Keratinocyte (primary cell): ENCODE results near the gene ANKRD9. TPM values are rescaled to one million over a fixed set of nuclear protein-coding genes. Genes with fewer than 3 reads are reported as not detected.

ENCODE experiments used
- DNase-seq: peaks from one replicate; pipeline ENCODE4 v3.0.0-alpha.2; 2011; ENCODE audit warnings: low read depth, missing footprints, low spot score
- FAIRE-seq: peaks from 2 replicates; lab custom pipeline; 2011; peaks lifted over from hg19 to GRCh38; lab: Jason Lieb, UNC
- H2AFZ ChIP-seq: 2 replicates; pipeline ENCODE4 v1.6.0; 2012; ENCODE audit warnings: low read length, control low read depth, inconsistent platforms; ENCODE audit not compliant: control insufficient read depth
- H3K27ac ChIP-seq: 2 replicates; pipeline ENCODE4 v1.5.1; 2011; ENCODE audit warnings: low read length; ENCODE audit not compliant: control insufficient read depth, insufficient read depth
- H3K27me3 ChIP-seq: 3 replicates; pipeline ENCODE4 v1.6.0; 2011; ENCODE audit warnings: low read length; ENCODE audit not compliant: control insufficient read depth, insufficient read depth; ENCODE audit errors: extremely low read depth
- H3K36me3 ChIP-seq, 2 experiments: 2 replicates in 1 of 2; 3 replicates in 1 of 2; pipeline ENCODE4 v1.5.1; 2011; ENCODE audit warnings: low read length in 2 of 2, mild to moderate bottlenecking in 1 of 2; ENCODE audit not compliant: control insufficient read depth in 2 of 2, insufficient read depth in 2 of 2; ENCODE audit errors: extremely low read depth in 1 of 2
- H3K4me1 ChIP-seq: 3 replicates; pipeline ENCODE4 v1.5.1; 2011; ENCODE audit warnings: low read length; ENCODE audit not compliant: control insufficient read depth, insufficient read depth; ENCODE audit errors: extremely low read depth
- H3K4me2 ChIP-seq: 3 replicates; pipeline ENCODE4 v1.6.0; 2011; ENCODE audit warnings: low read depth, low read length; ENCODE audit not compliant: control insufficient read depth, insufficient read depth; ENCODE audit errors: extremely low read depth
- H3K4me3 ChIP-seq, 3 experiments: fragments of 200-600 bp in 1 of 3; sonication (generic) in 1 of 3; 2 replicates in 2 of 3; 3 replicates in 1 of 3; pipeline ENCODE4 v1.5.1; 2011 to 2016; ENCODE audit warnings: low read length in 3 of 3, mild to moderate bottlenecking in 3 of 3, control low read depth in 2 of 3, inconsistent platforms in 1 of 3, low read depth in 1 of 3, mixed read lengths in 1 of 3, mixed run types in 1 of 3, moderate library complexity in 1 of 3; ENCODE audit not compliant: control insufficient read depth in 2 of 3, insufficient read depth in 2 of 3; ENCODE audit errors: extremely low read depth in 1 of 3
- H3K79me2 ChIP-seq: 2 replicates; pipeline ENCODE4 v1.6.0; 2012; ENCODE audit warnings: low read length; ENCODE audit not compliant: control insufficient read depth, insufficient read depth
- H3K9ac ChIP-seq: 3 replicates; pipeline ENCODE4 v1.6.0; 2011; ENCODE audit warnings: low read length; ENCODE audit not compliant: control insufficient read depth, insufficient read depth; ENCODE audit errors: extremely low read depth
- H3K9me1 ChIP-seq: 3 replicates; pipeline ENCODE4 v1.6.0; 2011; ENCODE audit warnings: low read length; ENCODE audit not compliant: control insufficient read depth, insufficient read depth; ENCODE audit errors: extremely low read depth
- H3K9me3 ChIP-seq: 2 replicates; pipeline ENCODE4 v1.5.1; 2012; ENCODE audit warnings: low read depth, low read length; ENCODE audit not compliant: control insufficient read depth
- H4K20me1 ChIP-seq: 3 replicates; pipeline ENCODE4 v1.6.0; 2011; ENCODE audit warnings: low read length; ENCODE audit not compliant: control insufficient read depth, insufficient read depth; ENCODE audit errors: extremely low read depth
- EZH2 ChIP-seq: IDR thresholded peaks from one replicate; pipeline ENCODE4 v1.6.1; 2012; ENCODE audit warnings: inconsistent platforms, mild to moderate bottlenecking, low read length, moderate library complexity
- dilution Hi-C: fragments of 300-500 bp; cut with MboI; formaldehyde crosslinking; loops from one replicate; pipeline ENCODE4 v1.7.0; 2020; ENCODE audit warnings: low sequenced_read_pairs; ENCODE audit not compliant: extremely low pct_ligation_motif_present
- polyA plus RNA-seq, 5 experiments: library from polyadenylated mRNA; depleted of rRNA in 3 of 5; stranded (reverse) in 3 of 5; stranded (forward) in 1 of 5; unstranded in 1 of 5; fragments of >200 nt; gene quantifications; 1 replicate in 1 of 5; 2 replicates in 3 of 5; 3 replicates in 1 of 5; pipeline versions ENCODE4 v1.2.1 to v1.2.3, GENCODE V29; 2011 to 2012; ENCODE audit warnings: missing spikeins in 2 of 5, low read depth in 1 of 5, low replicate concordance in 1 of 5
- TF ChIP-seq, protein P1 (sequence below), 3 experiments: IDR thresholded peaks in 1 of 3; conservative IDR thresholded peaks in 1 of 3; optimal IDR thresholded peaks in 1 of 3; 2 replicates in 2 of 3; 3 replicates in 1 of 3; pipeline versions ENCODE3 to v1.5.1; 2011; ENCODE audit warnings: low read length in 3 of 3, mild to moderate bottlenecking in 3 of 3, moderate library complexity in 2 of 3, control low read depth in 1 of 3, inconsistent platforms in 1 of 3; ENCODE audit not compliant: insufficient read depth in 2 of 3; ENCODE audit errors: extremely low read depth in 1 of 3

Gene ANKRD9
- polyA plus RNA-seq, 1 donor (not counting 4 experiments of a cell fraction or from before 2014, with no cell fraction given) = 4.9 TPM

DNA sequence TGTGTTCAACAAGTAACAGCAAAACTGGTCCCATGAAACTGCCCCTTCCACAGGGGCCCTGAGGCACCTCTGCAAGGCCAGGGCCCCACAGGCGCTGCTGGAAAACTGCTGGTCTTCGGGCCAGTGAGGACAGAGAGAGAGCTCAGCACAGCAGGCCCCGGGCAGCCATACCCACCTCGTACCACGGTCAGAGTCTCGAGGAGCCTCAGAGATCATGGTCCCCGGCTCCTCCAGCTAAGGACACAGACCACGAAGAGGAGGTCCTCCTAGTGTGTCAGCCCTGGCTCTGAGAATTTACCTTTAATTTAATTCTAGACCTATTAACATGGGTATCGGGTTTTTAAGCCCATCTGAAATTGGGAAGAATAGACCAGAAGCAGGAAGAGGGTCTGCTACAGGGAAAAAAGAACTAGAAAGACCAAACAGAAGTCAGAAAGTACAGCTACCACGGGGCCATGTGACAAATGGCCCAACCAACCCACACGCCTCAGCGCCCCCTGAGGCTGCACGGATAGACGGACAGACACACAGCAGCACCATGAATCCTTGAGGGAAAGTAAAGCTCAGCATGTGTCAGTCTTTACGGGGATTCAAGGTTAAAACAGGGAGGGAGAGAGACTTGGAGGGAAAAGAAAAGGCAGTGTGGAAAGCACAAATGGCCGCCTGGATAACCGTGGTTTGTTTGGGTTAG lies 22.9 kb downstream of the ANKRD9 start:
- H4K20me1 ChIP-seq = no peaks in the 10 kb centered on the region
- H3K9me1 ChIP-seq = no peaks in the 10 kb centered on the region
- H3K27ac ChIP-seq = no peak overlapping the region
- no peaks in the 10 kb centered on the region for H3K9me3 ChIP-seq
- H3K4me3 ChIP-seq = no peak overlapping the region
- DNase-seq = no peak
- dilution Hi-C loops = no loop called here
- no peak for FAIRE-seq
- no peak overlapping the region for H2AFZ ChIP-seq
- H3K27me3 ChIP-seq = no peaks in the 10 kb centered on the region
- no peak overlapping the region for H3K4me2 ChIP-seq
- peaks cover 0 to 1% of the 10 kb centered on the region in 2 experiments for H3K36me3 ChIP-seq
- H3K9ac ChIP-seq = no peak overlapping the region
- H3K4me1 ChIP-seq = peaks cover 16% of the 10 kb centered on the region
- TF ChIP-seq, protein P1, sequence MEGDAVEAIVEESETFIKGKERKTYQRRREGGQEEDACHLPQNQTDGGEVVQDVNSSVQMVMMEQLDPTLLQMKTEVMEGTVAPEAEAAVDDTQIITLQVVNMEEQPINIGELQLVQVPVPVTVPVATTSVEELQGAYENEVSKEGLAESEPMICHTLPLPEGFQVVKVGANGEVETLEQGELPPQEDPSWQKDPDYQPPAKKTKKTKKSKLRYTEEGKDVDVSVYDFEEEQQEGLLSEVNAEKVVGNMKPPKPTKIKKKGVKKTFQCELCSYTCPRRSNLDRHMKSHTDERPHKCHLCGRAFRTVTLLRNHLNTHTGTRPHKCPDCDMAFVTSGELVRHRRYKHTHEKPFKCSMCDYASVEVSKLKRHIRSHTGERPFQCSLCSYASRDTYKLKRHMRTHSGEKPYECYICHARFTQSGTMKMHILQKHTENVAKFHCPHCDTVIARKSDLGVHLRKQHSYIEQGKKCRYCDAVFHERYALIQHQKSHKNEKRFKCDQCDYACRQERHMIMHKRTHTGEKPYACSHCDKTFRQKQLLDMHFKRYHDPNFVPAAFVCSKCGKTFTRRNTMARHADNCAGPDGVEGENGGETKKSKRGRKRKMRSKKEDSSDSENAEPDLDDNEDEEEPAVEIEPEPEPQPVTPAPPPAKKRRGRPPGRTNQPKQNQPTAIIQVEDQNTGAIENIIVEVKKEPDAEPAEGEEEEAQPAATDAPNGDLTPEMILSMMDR (optimal IDR thresholded peaks at IDR 0.05 in 1 of 3, IDR thresholded peaks at IDR 0.05 in 1 of 3, conservative IDR thresholded peaks at IDR 0.05 in 1 of 3; ENCODE audit: extremely low read depth in 1 of 3, insufficient read depth in 2 of 3, low read length in 3 of 3) = no peak
- no peak for TF ChIP-seq EZH2
- H3K79me2 ChIP-seq = no peaks in the 10 kb centered on the region

DNA sequence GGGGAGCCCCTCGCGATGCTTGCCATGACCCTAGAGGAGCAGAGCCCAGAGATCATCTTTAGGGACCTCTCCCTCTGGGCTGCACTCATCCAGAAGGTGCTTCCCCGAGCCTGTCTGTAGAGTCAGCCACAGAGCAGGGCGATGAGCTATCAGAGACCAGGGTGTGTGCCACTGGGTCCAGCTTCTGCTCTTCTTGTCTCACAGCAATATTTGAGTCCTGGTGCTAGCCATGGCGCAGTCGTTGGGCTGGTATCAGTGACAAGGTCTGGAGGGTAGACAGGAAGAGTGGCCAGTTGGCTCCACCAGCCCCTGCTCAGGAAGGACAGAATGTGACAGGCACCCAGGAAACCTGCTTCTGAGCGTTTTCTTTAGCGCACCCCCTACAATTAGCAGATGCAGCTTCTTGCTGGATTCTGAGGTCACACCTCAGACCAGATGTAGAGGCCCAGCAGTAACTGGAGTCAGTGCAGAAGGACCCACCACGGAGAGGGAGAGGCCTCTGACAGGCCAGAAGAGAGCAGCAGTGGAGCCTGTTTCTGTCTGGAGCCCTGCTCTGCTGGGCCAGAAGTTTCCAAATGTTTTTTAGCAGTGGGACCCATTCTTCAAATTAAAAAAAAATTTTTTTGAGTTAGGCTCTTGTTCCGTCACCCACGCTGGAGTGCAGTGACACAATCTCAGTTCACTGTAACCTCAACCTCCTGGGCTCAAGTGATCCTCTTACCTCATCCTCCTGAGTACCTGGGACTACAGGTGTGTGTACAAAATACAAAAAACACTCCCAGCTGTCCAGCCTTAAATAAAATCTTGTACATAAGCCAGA lies 23.7 kb downstream of the ANKRD9 start:
- Histone ChIP-seq H3K27me3 (no peaks in the 10 kb centered on the region), H3K9ac (no peak overlapping the region), H3K27ac (no peak overlapping the region), H3K4me1 (peaks cover 12% of the 10 kb centered on the region), H3K4me3 (no peak overlapping the region), H3K36me3 (peaks cover 0 to 1% of the 10 kb centered on the region in 2 experiments), H2AFZ (no peak overlapping the region), H3K79me2 (no peaks in the 10 kb centered on the region), H3K9me3 (no peaks in the 10 kb centered on the region), H4K20me1 (no peaks in the 10 kb centered on the region), H3K9me1 (no peaks in the 10 kb centered on the region), H3K4me2 (no peak overlapping the region)
- no peak for FAIRE-seq
- no peak for DNase-seq
- TF ChIP-seq, protein P1 (optimal IDR thresholded peaks at IDR 0.05 in 1 of 3, IDR thresholded peaks at IDR 0.05 in 1 of 3, conservative IDR thresholded peaks at IDR 0.05 in 1 of 3; ENCODE audit: extremely low read depth in 1 of 3, insufficient read depth in 2 of 3, low read length in 3 of 3) = no peak
- no peak for TF ChIP-seq EZH2
- dilution Hi-C loops = no loop called here
